ENCODE measurements around the gene MAP3K6.

MAP3K6 gene

GRCh38 chr1:27351541-27352107 is 15.1 kb downstream of the MAP3K6 start:
- DNase-seq = no peak

- DNase-seq = no peak
These were observed 15.9 kb downstream of the MAP3K6 start for GRCh38 chr1:27350663-27351540.

- peak; percentile 38 for DNase-seq
These were observed 16.7 kb downstream of the MAP3K6 start for GRCh38 chr1:27349784-27350662.

- DNase-seq = peak; percentile 27
These were observed 17.6 kb downstream of the MAP3K6 start for GRCh38 chr1:27348861-27349783.

- no peak for DNase-seq
These were observed 19.7 kb downstream of the MAP3K6 start for GRCh38 chr1:27346991-27347624.

- no peak for DNase-seq
These were observed 20.4 kb downstream of the MAP3K6 start for GRCh38 chr1:27346357-27346756.

- DNase-seq = no peak
These were observed 21.5 kb downstream of the MAP3K6 start for GRCh38 chr1:27345272-27345671.

GRCh38 chr1:27343639-27344025 is 23.1 kb downstream of the MAP3K6 start:
- DNase-seq = no peak

GRCh38 chr1:27342778-27343638 is 23.8 kb downstream of the MAP3K6 start:
- peak; percentile 88 for DNase-seq

- peak; percentile 33 for DNase-seq
These were observed 24.4 kb downstream of the MAP3K6 start for GRCh38 chr1:27342391-27342777.

- peak; percentile 90 for DNase-seq
These were observed 25.1 kb downstream of the MAP3K6 start, which contains the start of gene SYTL1 for GRCh38 chr1:27341525-27342252. Gene SYTL1 (plus strand): TSS chr1:27342022. CDS start chr1:27345335, 3,313 bp downstream.

- no peak for DNase-seq
These were observed 27.5 kb downstream of the MAP3K6 start for GRCh38 chr1:27339213-27339612.

GRCh38 chr1:27338751-27339150 is 28.0 kb downstream of the MAP3K6 start:
- no peak for DNase-seq

GRCh38 chr1:27336756-27337155 is 30.0 kb downstream of the MAP3K6 start:
- no peak for DNase-seq

- no peak for DNase-seq
These were observed 31.0 kb downstream of the MAP3K6 start for GRCh38 chr1:27335506-27336422.

- DNase-seq = no peak
These were observed 33.0 kb downstream of the MAP3K6 start for GRCh38 chr1:27333717-27334279.

- DNase-seq = peak; percentile 74
These were observed 34.1 kb downstream of the MAP3K6 start for GRCh38 chr1:27332536-27333281.

GRCh38 chr1:27331922-27332321 is 34.8 kb downstream of the MAP3K6 start:
- DNase-seq = no peak
